IMR-90 (cell line): ENCODE measurements around the gene TAGAP. TPM values are rescaled to one million over a fixed set of nuclear protein-coding genes. Genes with fewer than 3 reads are reported as not detected.

Source experiments
- ATAC-seq: fragments of 200-7000 bp; cut with Tn5 transposase; 2 replicates; pipeline ENCODE4 v1.9.1; 2020; ENCODE audit warnings: low read depth, mild to moderate bottlenecking, moderate library complexity
- BruUV-seq: library from RNA; stranded (reverse); fragments of 400-500 nt; replicated peaks from 2 replicates; lab custom pipeline; 2021; lab: Mats Ljungman, UMichigan
- CTCF ChIA-PET: fragments of 300-600 bp; formaldehyde crosslinking; extraction: SDS; loops from one replicate; lab custom pipeline; 2021; ENCODE audit warnings: antibody characterized with exemption; lab: Yijun Ruan, JAX
- POLR2A ChIA-PET: fragments of 300-600 bp; sonication (Branson Sonifier 250); formaldehyde crosslinking; loops from one replicate; lab custom pipeline; 2022; ENCODE audit warnings: antibody characterized with exemption; ENCODE audit not compliant: unreplicated experiment; lab: Charles Lee
- DNase-seq: peaks from one replicate; pipeline ENCODE4 v3.0.0; 2013
- H2AFZ ChIP-seq: replicated peaks from 2 replicates; pipeline ENCODE3; 2013; ENCODE audit warnings: low read length, mild to moderate bottlenecking; ENCODE audit not compliant: poor library complexity
- H2AK5ac ChIP-seq: 2 replicates; pipeline ENCODE4 v1.6.1; 2013; ENCODE audit warnings: low read depth, low read length, inconsistent platforms
- H2AK9ac ChIP-seq: replicated peaks from 2 replicates; pipeline ENCODE3; 2013; ENCODE audit warnings: mild to moderate bottlenecking, low read depth, low read length, moderate library complexity; ENCODE audit not compliant: poor library complexity
- H2BK120ac ChIP-seq: 2 replicates; pipeline ENCODE4 v1.6.1; 2013; ENCODE audit warnings: low read depth, low read length, inconsistent platforms
- H2BK15ac ChIP-seq: 3 replicates; pipeline ENCODE4 v1.6.1; 2013; ENCODE audit warnings: low read depth, low read length, inconsistent platforms
- H2BK20ac ChIP-seq: 2 replicates; pipeline ENCODE4 v1.6.1; 2013; ENCODE audit warnings: low read depth, mild to moderate bottlenecking, inconsistent platforms, low read length, moderate library complexity
- H2BK5ac ChIP-seq: 2 replicates; pipeline ENCODE4 v1.6.1; 2013; ENCODE audit warnings: mild to moderate bottlenecking, low read depth, low read length, inconsistent platforms; ENCODE audit not compliant: poor library complexity, severe bottlenecking
- H3K14ac ChIP-seq: replicated peaks from 2 replicates; pipeline ENCODE4 v1.6.1; 2013; ENCODE audit warnings: low read depth, low read length, inconsistent platforms
- H3K18ac ChIP-seq: 2 replicates; pipeline ENCODE4 v1.6.1; 2013; ENCODE audit warnings: low read depth, low read length, control low read depth
- H3K23ac ChIP-seq: 2 replicates; pipeline ENCODE4 v1.6.1; 2013; ENCODE audit warnings: low read depth, low read length, inconsistent platforms
- H3K27ac ChIP-seq: 2 replicates; pipeline ENCODE4 v1.5.1; 2013; ENCODE audit warnings: mild to moderate bottlenecking, control low read depth, low read length; ENCODE audit not compliant: insufficient read depth
- H3K27me3 ChIP-seq: 2 replicates; pipeline ENCODE4 v1.6.1; 2013; ENCODE audit warnings: low read length; ENCODE audit not compliant: control insufficient read depth, insufficient read depth
- H3K36me3 ChIP-seq: 2 replicates; pipeline ENCODE4 v1.6.1; 2013; ENCODE audit warnings: low read length, mixed read lengths; ENCODE audit not compliant: control insufficient read depth, insufficient read depth
- H3K4ac ChIP-seq: 2 replicates; pipeline ENCODE4 v1.6.1; 2013; ENCODE audit warnings: low read depth, low read length, inconsistent platforms
- H3K4me1 ChIP-seq: 2 replicates; pipeline ENCODE4 v1.6.1; 2013; ENCODE audit warnings: low read length, mixed read lengths; ENCODE audit not compliant: control insufficient read depth, insufficient read depth
- H3K4me2 ChIP-seq: 2 replicates; pipeline ENCODE4 v1.6.1; 2013; ENCODE audit warnings: low read depth, mild to moderate bottlenecking, control low read depth, low read length, moderate library complexity
- H3K4me3 ChIP-seq: 2 replicates; pipeline ENCODE4 v1.5.1; 2013; ENCODE audit warnings: low read depth, mild to moderate bottlenecking, control low read depth, low read length, moderate library complexity; ENCODE audit not compliant: insufficient read depth
- H3K56ac ChIP-seq: 2 replicates; pipeline ENCODE4 v1.6.1; 2013; ENCODE audit warnings: low read length, inconsistent platforms; ENCODE audit not compliant: insufficient read depth; ENCODE audit errors: extremely low read depth
- H3K79me1 ChIP-seq, 2 experiments: 2 replicates each; pipeline ENCODE4 v1.6.1; 2013; ENCODE audit warnings: low read length in 2 of 2, inconsistent platforms in 1 of 2, low read depth in 1 of 2
- H3K9ac ChIP-seq: 2 replicates; pipeline ENCODE4 v1.6.1; 2013; ENCODE audit warnings: low read depth, low read length, control low read depth
- H3K9me1 ChIP-seq: 2 replicates; pipeline ENCODE4 v1.6.1; 2013; ENCODE audit warnings: low read length, inconsistent platforms; ENCODE audit not compliant: insufficient read depth
- H3K9me3 ChIP-seq: 2 replicates; pipeline ENCODE4 v1.6.1; 2013; ENCODE audit warnings: low read length; ENCODE audit not compliant: control insufficient read depth, insufficient read depth
- H4K20me1 ChIP-seq: 2 replicates; pipeline ENCODE4 v1.6.1; 2013; ENCODE audit warnings: low read length, inconsistent platforms; ENCODE audit not compliant: insufficient read depth
- H4K5ac ChIP-seq: 2 replicates; pipeline ENCODE4 v1.6.1; 2013; ENCODE audit warnings: mild to moderate bottlenecking, low read depth, low read length, control low read depth
- H4K8ac ChIP-seq, 2 experiments: 2 replicates each; pipeline ENCODE4 v1.6.1; 2013; ENCODE audit warnings: low read depth in 2 of 2, low read length in 2 of 2, control low read depth in 1 of 2, inconsistent platforms in 1 of 2
- H4K91ac ChIP-seq: 2 replicates; pipeline ENCODE4 v1.6.1; 2013; ENCODE audit warnings: low read depth, low read length, inconsistent platforms; ENCODE audit not compliant: insufficient read depth
- CEBPB ChIP-seq: IDR thresholded peaks from 2 replicates; pipeline ENCODE4 v1.6.1; 2012; ENCODE audit warnings: low read depth, low read length, improper control_type of control experiment
- FOS ChIP-seq: fragments of 150-350 bp; IDR thresholded peaks from 2 replicates; pipeline ENCODE4 v1.6.1; 2016; ENCODE audit warnings: low read depth, low read length
- MAZ ChIP-seq: IDR thresholded peaks from 2 replicates; pipeline ENCODE4 v1.6.1; 2012; ENCODE audit warnings: low read depth, mild to moderate bottlenecking, low read length, improper control_type of control experiment, moderate library complexity, borderline replicate concordance
- NFE2L2 ChIP-seq: fragments of 150-350 bp; IDR thresholded peaks from 2 replicates; pipeline ENCODE4 v1.6.1; 2016; ENCODE audit warnings: low read depth, mild to moderate bottlenecking, low read length
- POLR2A ChIP-seq: IDR thresholded peaks from 2 replicates; pipeline ENCODE4 v1.6.1; 2012; ENCODE audit warnings: mild to moderate bottlenecking, low read depth, low read length
- RAD21 ChIP-seq: IDR thresholded peaks from 2 replicates; pipeline ENCODE4 v1.6.1; 2012; ENCODE audit warnings: low read length, improper control_type of control experiment
- RCOR1 ChIP-seq: IDR thresholded peaks from 2 replicates; pipeline ENCODE4 v1.6.1; 2012; ENCODE audit warnings: mild to moderate bottlenecking, low read length, improper control_type of control experiment; ENCODE audit not compliant: insufficient replicate concordance
- WGBS, 2 experiments: methylation state at CpG; one replicate each; pipeline versions ENCODE4 v1.1.5 to v1.1.7; 2013; ENCODE audit warnings: missing lambda C conversion rate in 2 of 2; ENCODE audit not compliant: insufficient read length in 1 of 2; ENCODE audit errors: extremely low coverage in 2 of 2; 5-methylcytosine and 5-hydroxymethylcytosine counted together
- dilution Hi-C: fragments of 300-500 bp; cut with HindIII; formaldehyde crosslinking; loops from one replicate; pipeline ENCODE4 v1.14.3; 2018; ENCODE audit warnings: low sequenced_read_pairs; ENCODE audit not compliant: unreplicated experiment
- in situ Hi-C: fragments of 300-500 bp; cut with MboI; formaldehyde crosslinking; loops from 3 replicates; pipeline ENCODE4 v1.14.3; 2019; ENCODE audit warnings: low sequenced_read_pairs, inconsistent platforms, mixed read lengths
- intact Hi-C: fragments of 100-400 bp; cut with micrococcal nuclease; formaldehyde crosslinking; loops from 2 replicates; pipeline ENCODE4 v1.10.0; 2022
- polyA plus RNA-seq, 3 experiments: library from polyadenylated mRNA; depleted of rRNA; stranded (reverse); fragments of >200 nt; gene quantifications; 2 replicates each; pipeline ENCODE4 v1.2.3, GENCODE V29; 2012; ENCODE audit warnings: low replicate concordance in 1 of 3
- total RNA-seq: library from RNA; depleted of rRNA; stranded (reverse); fragments of >200 nt; gene quantifications from 2 replicates; pipeline ENCODE4 v1.2.3, GENCODE V29; 2012
- TF ChIP-seq, protein P1 (sequence below): fragments of 150-350 bp; IDR thresholded peaks from 2 replicates; pipeline ENCODE4 v1.6.1; 2016; ENCODE audit warnings: low read depth, mild to moderate bottlenecking, low read length, moderate library complexity, borderline replicate concordance
- TF ChIP-seq, protein P2 (sequence below): conservative IDR thresholded peaks from 2 replicates; pipeline ENCODE4 v1.5.1; 2012; ENCODE audit warnings: mild to moderate bottlenecking, low read depth, low read length, improper control_type of control experiment
- TF ChIP-seq, protein P3 (sequence below): fragments of 150-350 bp; IDR thresholded peaks from 2 replicates; pipeline ENCODE4 v1.6.1; 2017; ENCODE audit warnings: mild to moderate bottlenecking, antibody characterized with exemption, low read length, low read depth

Gene TAGAP
- total and polyA plus RNA-seq, 2 of the 4 experiments (the other 2 are of a cell fraction), result not detected

DNA sequence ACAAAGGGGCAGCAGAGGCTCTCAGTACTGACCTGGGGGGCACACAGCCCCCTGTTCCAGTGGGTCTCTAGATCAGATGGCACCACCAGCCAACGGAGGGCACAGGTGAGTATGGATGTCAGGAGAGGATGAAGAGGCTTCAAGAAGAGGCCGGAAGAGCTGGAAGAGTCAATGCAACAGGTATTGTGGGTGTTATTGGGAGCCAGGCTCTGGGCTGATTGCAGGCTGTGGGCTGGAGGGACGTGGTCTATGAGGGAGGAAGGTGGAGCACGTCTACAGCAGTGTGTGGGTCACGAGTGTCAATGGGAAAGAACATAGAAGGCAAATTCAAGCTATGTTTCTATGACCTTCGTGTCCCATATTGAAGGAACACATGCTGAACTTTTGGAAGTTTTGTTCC is 18.8 kb upstream of the TAGAP start:
- dilution Hi-C loops (no loop called here), intact Hi-C loops (no loop called here), in situ Hi-C loops (no loop called here)
- WGBS, 2 experiments, result 43% methylated on average over 6 of the region's 6 CpGs; no CpG with 5 or more reads in 1 of the 2 experiments
- ATAC-seq (no peak), DNase-seq (no peak)
- Histone ChIP-seq H4K20me1 (no peaks in the 10 kb centered on the region), H3K4me3 (no peak overlapping the region), H3K23ac (no peak overlapping the region), H3K27ac (no peak overlapping the region), H3K4me1 (no peaks in the 10 kb centered on the region), H3K9me1 (no peaks in the 10 kb centered on the region), H3K4ac (no peak overlapping the region), H3K36me3 (no peaks in the 10 kb centered on the region), H4K91ac (no peak overlapping the region), H4K8ac (no peak overlapping the region), H2BK120ac (no peak overlapping the region), H2AK5ac (no peak overlapping the region), H3K79me1 (no peaks in the 10 kb centered on the region), H2BK20ac (no peak overlapping the region), H3K27me3 (peaks cover 41% of the 10 kb centered on the region), H3K9ac (no peak overlapping the region), H2BK15ac (no peak overlapping the region), H4K5ac (no peak overlapping the region), H2AK9ac (no peak overlapping the region), H2BK5ac (no peak overlapping the region), H2AFZ (no peak overlapping the region), H3K14ac (no peak overlapping the region), H3K18ac (no peak overlapping the region), H3K4me2 (no peak overlapping the region), H3K56ac (no peak overlapping the region), H3K9me3 (no peaks in the 10 kb centered on the region; the same call in 1 of the 2 replicates)
- no TSS peak for BruUV-seq
- CTCF ChIA-PET, result no interaction called here
- POLR2A ChIA-PET, result no interaction called here
- TF ChIP-seq, protein P1, sequence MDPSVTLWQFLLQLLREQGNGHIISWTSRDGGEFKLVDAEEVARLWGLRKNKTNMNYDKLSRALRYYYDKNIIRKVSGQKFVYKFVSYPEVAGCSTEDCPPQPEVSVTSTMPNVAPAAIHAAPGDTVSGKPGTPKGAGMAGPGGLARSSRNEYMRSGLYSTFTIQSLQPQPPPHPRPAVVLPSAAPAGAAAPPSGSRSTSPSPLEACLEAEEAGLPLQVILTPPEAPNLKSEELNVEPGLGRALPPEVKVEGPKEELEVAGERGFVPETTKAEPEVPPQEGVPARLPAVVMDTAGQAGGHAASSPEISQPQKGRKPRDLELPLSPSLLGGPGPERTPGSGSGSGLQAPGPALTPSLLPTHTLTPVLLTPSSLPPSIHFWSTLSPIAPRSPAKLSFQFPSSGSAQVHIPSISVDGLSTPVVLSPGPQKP, result no peak
- no peak for TF ChIP-seq CEBPB
- TF ChIP-seq, protein P2, sequence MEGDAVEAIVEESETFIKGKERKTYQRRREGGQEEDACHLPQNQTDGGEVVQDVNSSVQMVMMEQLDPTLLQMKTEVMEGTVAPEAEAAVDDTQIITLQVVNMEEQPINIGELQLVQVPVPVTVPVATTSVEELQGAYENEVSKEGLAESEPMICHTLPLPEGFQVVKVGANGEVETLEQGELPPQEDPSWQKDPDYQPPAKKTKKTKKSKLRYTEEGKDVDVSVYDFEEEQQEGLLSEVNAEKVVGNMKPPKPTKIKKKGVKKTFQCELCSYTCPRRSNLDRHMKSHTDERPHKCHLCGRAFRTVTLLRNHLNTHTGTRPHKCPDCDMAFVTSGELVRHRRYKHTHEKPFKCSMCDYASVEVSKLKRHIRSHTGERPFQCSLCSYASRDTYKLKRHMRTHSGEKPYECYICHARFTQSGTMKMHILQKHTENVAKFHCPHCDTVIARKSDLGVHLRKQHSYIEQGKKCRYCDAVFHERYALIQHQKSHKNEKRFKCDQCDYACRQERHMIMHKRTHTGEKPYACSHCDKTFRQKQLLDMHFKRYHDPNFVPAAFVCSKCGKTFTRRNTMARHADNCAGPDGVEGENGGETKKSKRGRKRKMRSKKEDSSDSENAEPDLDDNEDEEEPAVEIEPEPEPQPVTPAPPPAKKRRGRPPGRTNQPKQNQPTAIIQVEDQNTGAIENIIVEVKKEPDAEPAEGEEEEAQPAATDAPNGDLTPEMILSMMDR, result no peak
- no peak for TF ChIP-seq POLR2A
- TF ChIP-seq NFE2L2, result no peak
- no peak for TF ChIP-seq FOS
- no peak for TF ChIP-seq MAZ
- TF ChIP-seq, protein P3, sequence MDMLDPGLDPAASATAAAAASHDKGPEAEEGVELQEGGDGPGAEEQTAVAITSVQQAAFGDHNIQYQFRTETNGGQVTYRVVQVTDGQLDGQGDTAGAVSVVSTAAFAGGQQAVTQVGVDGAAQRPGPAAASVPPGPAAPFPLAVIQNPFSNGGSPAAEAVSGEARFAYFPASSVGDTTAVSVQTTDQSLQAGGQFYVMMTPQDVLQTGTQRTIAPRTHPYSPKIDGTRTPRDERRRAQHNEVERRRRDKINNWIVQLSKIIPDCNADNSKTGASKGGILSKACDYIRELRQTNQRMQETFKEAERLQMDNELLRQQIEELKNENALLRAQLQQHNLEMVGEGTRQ, result no peak
- TF ChIP-seq RAD21, result no peak
- no peak for TF ChIP-seq RCOR1
